ENCODE measurements around the gene GLS.

Gene GLS

DNA sequence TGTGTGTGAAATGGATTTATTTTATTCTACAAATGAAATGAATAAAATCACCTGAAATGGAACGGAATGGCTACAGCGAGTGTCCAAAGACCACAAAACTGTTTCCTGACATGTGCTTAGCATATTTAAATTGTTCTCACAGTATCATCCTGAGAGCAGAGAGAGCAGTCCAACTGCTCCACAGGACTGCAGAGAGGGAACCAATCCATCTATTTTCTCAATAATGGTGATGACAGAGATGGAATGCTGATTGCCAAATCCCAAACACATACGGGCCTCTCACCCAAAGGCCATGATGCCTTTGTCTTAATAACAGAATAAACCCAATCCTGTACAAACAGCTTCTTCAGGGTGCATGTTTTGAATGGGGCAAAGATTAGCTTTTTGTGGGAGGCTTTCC is 92.2 kb downstream of the GLS start:
- DNase-seq (ENCODE audit: low read depth) = peak; percentile 52

- no peak for DNase-seq (ENCODE audit: low read depth)
These were observed 92.6 kb downstream of the GLS start for GRCh38 chr2:190973262-190973661.

DNA sequence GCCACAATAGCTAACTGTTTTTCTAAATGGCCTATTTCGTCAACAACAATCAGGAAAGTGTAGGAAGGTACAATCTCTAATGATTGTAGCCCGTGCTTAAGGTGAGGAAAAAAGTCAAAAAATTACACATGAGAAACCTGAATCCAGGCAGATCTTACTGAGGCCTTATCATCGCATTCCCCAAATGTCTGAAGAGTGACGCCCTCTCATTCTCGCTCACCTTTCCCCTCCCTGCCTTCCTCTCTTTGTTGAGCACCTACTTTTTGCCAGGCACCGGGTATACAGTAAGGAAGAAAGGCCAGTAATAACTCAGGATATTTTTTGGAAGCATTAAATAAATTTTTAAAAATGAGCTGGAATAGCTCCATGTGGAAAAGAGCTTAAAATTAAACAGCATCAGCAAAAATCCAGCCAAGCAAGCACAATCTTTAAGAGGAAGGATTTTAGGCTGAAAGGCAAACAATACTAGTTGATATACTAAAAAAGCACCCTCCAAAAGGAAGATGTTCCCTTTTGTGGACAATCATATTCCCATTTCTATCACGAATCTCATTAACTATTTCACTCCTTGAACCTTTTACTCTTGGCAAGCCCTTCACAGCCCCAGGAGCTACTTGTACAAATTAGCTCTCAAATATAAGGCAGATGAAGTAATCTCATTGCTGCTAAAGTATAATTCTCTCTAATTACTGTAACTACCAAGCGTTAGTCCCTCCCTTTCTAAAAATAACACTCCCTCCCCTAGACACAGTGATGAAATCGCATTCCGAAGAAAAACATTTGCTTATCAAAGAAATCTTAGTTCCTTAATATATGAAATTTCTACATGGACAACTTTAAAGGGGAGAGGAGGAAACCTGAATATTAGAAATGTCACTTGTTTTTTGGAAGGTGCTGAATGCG is 93.4 kb downstream of the GLS start:
- no peak for DNase-seq (ENCODE audit: low read depth)

DNA sequence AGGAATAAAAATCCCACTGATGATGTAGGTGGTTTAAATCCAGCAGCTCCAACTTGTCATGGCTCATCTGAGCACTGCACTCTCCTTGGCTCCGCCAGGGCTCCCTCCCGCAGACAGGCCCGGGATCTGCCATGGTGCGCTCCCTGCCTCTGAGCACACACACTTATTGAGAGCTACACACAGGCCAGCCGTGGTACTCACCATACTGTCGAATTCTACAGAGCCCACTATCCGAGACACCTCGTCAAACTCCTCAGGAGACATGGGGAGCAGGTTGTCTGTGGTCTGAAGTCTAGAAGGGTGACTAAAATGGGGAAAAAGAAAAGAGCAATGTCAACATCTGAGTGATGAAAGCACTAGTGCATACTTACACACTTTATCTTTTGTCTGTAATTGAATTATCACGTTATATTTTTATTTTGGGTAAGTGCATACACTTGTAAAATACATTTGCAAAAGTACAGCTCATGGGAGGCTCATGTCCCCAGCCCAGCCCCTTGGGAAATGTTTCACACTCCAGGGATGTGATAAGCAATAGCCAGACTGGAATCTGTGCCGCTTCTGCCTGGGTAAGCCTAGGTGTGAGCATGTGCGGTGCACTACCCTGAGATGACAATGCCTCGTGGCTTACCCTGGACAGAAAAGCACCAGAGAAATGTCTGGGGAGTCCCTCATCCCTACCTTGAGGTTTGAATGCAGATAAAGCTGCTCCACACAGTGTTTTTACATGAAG is 94.2 kb downstream of the GLS start:
- no peak for DNase-seq (ENCODE audit: low read depth)

- no peak for DNase-seq (ENCODE audit: low read depth)
These were observed 95.9 kb downstream of the GLS start for GRCh38 chr2:190976521-190976920.

- no peak for DNase-seq (ENCODE audit: low read depth)
These were observed 96.9 kb downstream of the GLS start for GRCh38 chr2:190977505-190977904.

DNA sequence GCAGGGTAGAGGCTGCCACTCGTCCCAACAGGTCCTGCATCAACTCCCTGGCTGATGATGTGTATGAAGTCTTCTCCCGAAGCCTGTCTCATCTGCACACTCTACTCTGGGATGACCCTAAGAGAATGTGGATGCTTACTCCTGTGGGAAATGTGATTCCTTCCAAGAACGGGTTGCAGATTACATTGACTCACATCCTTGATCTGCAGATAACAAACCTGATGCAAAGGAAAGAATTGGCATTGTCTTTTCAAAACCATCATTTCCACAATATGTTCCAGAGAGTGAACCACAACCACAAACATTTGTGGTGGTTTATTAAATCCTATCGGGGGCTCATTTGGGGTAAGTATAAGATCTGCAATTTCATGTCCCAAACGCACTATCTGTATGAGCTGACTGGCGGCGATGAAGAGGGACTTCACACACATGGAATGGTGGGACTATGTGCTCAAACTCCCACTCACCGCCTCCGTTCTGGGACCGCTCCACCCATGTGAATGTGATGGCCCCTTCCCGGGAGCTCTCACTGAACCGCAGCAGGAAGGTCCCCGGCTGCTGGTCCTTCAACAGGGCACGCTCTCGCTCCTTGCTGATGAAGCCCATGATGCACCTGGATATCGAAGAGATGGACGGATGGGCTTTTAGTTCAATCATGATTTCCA is 97.9 kb downstream of the GLS start:
- DNase-seq (ENCODE audit: low read depth) = peak; percentile 35

GRCh38 chr2:190979906-190980629 is 99.4 kb downstream of the GLS start:
- no peak for DNase-seq (ENCODE audit: low read depth)

DNA sequence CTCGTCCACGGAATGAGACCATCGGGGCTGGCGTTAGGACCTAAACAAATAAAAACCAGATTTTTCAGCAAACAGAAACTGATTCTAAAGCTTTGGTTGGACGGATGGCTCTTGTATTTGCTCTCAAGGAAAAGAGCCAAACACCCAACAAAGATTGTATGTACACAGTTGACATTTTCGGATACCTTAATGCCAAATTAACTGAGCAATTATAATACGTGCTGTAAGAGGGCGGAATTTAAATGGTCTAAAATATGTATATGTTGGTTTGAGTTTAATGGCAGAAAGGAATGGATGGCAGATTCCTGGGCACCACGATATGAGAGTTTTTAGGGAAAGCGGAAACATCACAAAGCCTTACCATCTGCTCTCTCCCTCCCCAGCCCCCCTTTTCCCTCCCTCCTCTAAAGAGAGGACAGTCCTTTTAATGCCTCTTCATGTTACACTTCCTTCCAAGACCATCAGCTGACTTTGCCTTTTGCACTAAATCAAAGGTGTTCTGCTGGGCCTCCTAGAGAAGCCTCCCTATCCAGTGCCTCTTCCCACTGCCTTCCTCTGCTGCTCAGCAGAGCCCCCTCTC is 100.1 kb downstream of the GLS start:
- no peak for DNase-seq (ENCODE audit: low read depth)

DNA sequence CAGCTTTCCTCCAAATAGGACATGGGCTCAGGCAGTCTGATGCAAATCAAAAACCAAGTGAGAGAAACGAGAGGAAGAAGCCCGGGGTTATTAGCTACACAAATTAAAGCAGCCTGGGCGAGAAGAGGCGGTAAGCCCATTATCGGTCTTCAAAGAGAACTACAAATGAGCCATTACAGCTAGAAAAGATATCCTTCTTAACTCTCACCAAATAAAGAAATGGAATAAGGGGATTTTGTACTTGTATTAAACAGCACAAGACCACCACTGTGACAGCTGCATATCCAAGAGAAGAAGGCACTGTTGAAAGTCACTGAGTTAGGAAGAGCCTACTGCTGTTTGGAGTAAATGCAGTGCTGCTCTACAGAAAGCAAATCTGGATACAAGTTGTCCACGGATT is 100.7 kb downstream of the GLS start:
- DNase-seq (ENCODE audit: low read depth) = no peak

- DNase-seq (ENCODE audit: low read depth) = no peak
These were observed 101.1 kb downstream of the GLS start for GRCh38 chr2:190981733-190982132.

DNA sequence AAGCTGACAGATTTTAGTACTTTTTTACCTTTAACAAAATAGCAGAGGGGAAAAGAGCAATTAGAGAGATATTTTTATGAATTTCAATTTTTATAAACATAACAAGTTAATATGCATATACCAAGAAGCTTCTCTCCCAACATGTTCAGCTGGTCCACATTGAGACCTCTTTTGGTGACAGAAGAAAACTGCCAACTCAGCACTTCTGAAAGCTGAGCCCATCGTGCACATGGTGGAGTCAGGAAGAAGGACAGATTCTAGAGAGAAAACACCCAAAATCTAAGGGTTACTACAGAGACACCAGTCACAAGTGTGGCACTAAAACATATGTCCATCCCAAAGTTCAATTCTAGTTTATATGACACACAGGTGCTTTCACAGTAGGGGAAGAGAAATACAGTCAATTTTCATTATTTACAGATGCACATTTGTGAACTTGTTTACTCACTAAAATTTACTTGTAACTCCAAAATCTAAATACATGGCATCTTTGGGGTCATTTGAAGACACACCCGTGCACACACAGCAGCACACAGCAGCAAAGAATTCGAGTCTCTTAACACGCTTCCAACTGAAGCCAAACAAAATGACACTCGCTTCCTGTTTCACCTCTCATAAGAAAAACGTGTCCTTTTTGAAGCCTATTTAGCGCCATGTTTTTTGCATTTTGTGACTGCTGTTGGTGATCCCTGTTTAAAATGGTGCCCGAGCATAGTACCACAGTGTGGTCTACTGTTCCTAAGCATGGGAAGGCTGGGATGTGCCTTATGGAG is 101.8 kb downstream of the GLS start:
- no peak for DNase-seq (ENCODE audit: low read depth)

DNA sequence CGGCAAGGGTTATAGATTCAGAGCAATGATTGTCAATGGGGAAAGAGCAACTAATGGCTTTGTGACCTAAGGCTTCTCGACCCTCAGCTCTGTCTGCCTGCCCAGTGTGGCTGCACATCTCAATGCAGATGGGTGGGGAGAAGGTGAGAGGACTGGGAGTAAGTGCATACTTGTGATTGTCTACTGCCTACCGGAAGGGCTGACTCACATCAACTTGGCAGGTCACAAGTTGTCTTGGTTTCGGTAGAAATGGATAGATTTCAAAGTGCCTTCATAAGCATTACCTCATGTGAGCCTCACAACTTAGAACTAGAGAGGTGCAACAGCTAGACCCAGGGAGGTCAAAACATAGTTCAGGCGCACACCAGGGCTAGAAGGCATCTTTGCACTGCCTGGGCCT is 104.0 kb downstream of the GLS start:
- DNase-seq (ENCODE audit: low read depth) = peak; percentile 47

DNA sequence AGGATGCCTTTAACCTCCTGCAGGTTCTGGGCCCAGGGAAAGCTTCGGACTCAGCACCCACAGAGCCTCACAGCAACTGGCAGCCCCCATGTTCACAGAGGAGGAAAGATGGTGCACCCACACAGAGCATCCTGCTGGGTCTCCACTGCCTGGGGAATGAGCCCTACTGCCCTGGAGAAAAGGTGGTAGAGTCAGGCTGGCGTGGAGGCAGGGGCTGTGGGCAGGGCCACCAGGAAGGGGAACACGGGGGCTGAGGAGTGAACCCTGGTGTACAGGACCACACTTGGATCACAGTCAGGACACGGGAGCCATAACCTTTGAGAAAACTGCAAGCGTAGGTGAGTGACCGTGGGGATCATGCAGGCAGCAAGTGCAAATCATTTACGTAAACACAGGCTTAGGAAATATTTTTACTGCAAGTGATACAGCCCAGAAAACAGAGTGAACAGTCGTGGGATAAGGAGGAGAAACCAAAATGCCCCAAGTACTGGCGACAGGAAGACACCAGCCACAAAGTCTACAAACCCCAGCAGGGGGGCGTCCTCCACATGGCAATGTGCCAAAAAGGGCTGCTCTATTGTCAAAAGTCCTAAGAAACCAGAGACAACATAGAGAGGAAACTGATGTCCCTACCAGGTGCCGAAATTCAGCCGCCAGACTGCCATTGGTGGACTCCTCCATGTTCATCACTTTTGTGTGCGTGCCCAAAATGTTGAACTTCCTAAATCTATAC is 105.8 kb downstream of the GLS start:
- no peak for DNase-seq (ENCODE audit: low read depth)

DNA sequence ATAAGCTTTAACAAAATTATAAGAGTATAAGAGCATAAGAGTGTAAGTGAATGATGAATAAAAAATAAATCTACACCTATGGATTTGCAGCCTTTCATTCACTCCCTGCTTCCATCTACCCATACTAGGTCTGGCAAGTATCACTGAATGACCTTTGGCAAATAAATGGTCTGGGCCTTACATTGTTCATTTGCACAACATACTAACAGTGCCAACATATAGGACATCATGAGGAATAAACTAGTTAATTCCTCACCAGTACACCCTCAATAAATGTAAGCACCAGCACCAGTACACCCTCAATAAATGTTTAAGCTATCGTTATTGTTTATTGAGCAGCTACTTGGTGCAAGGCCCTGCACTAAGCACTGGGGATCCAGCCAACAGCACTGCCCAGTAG is 106.5 kb downstream of the GLS start:
- DNase-seq (ENCODE audit: low read depth) = no peak

DNA sequence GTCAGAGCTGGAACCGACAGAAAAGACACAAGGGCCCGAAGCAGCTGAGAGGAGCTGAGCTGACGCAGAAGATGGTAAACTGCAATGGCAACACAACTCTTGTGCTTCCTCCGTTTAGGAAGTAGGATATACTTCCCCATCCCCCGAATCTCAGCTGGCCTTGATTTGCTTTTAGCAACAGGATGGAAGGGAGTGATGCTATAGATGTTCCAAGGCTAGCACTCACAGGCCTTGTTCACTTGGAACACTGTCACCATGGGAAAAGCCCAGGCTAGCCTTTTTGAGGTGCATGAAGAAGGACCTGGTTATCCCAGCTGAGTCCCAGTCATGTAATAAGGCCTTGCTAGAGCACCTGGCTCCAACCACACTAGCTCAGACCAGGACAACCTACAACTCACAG is 107.3 kb downstream of the GLS start:
- no peak for DNase-seq (ENCODE audit: low read depth)

GRCh38 chr2:190988910-190989309 is 108.3 kb downstream of the GLS start:
- DNase-seq (ENCODE audit: low read depth) = no peak

DNA sequence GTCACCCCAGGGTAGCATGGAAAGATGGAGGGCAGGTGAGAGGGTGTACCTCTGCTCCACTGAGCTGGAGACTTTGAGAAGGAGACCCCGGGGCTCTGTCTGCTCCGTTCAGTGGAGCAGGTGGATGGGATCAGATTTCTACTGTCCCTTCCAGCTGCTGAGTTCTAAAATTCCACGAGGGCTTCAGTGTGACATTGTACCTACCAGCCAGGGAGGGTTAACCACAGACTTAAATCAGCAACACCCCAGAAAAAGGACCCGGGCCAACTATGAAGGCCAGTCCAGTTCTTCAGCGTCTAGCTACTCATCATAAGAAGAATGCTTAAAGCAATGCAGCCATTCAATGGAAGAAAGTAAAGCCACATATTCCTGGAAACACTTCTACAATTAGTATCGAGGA is 109.5 kb downstream of the GLS start:
- no peak for DNase-seq (ENCODE audit: low read depth)

- DNase-seq (ENCODE audit: low read depth) = no peak
These were observed 112.6 kb downstream of the GLS start for GRCh38 chr2:190993292-190993643.

- DNase-seq (ENCODE audit: low read depth) = no peak
These were observed 113.5 kb downstream of the GLS start for GRCh38 chr2:190994148-190994547.
